RPMI7951 (cell line): ENCODE results near the gene CDCP1. TPM values are rescaled to one million over a fixed set of nuclear protein-coding genes. Genes with fewer than 3 reads are reported as not detected.
"Not testable (repeated sequence)": the region's sequence is repeated elsewhere in the genome, so short reads cannot be mapped to it uniquely, and the experiment has no call there.

Source experiments
- DNase-seq: peaks from one replicate; pipeline ENCODE4 v3.0.0-alpha.2; 2012; ENCODE audit warnings: low read depth
- total RNA-seq: library from RNA; depleted of rRNA; stranded (reverse); fragments of >200 nt; shearing (Covaris generic); gene quantifications from 2 replicates; pipeline ENCODE4 v1.2.3, GENCODE V29; 2014

The CDCP1 gene
- total RNA-seq, 1 experiment from 2014 or later: 78.0 TPM

- DNase-seq: peak; percentile 97
Observed at GRCh38 chr3:45084820-45085816, 61.1 kb downstream of the CDCP1 start.

- peak; percentile 39 for DNase-seq
Observed at GRCh38 chr3:45084361-45084760, 61.8 kb downstream of the CDCP1 start.

DNA sequence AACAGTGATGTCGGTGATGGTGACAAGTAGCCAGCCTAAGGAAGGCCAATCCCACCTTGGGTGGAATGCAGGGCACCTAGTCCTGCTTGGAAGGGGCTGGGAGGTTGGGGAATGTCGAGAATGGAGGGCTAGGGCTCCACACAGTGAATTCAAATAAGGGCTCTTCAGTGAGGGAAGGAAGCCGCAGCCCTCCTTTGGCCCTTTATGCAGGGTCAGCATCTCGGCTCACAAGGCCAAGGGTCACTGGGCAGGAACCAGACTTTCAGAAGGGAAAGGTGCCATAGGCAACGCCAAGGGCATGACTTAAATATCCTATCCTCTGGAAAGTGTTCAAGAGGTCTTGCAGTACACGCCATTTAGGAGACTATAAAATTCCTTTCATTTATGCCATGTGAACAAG is 63.2 kb downstream of the CDCP1 start:
- no peak for DNase-seq

GRCh38 chr3:45082142-45082538 is 64.0 kb downstream of the CDCP1 start:
- peak; percentile 66 for DNase-seq

GRCh38 chr3:45081506-45082141 is 64.6 kb downstream of the CDCP1 start:
- no peak for DNase-seq

DNA sequence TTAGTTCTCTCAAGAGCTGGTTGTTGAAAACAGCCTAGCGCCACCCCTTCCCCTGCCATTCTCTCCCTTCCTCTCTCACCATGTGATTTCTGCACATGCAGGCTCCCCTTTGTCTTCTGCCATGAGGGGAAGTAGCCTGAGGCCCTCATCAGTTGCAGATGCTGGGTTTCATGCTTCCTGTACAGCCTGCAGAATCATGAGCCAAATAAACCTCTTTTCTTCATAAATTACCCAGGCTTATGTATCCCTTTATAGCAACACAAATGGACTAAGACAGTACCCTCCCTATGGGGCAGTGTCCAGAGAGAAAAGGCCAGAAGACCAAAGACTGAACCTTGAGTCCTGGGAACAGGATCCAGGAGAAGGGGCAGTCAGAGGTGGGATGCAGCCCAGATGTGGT is 65.4 kb downstream of the CDCP1 start:
- no peak for DNase-seq

DNA sequence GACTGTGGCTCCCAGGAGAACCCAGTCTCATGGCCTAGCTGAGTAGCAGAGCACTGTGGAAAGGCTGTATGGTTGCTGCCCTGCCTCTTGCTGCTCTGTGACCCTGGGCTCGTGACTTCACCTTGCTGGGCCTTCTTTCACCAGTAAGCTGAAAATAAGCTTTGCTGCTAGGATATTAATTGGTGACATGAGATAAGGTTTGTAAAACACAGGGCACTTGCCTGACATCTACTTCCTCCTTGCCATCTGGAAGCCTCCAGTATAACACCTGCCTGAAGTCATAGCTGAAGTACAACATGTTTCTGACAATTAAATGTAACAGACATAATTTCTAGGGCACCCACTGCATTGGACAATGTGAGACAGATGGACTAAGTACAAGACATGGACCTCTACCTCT is 66.5 kb downstream of the CDCP1 start:
- no peak for DNase-seq

DNA sequence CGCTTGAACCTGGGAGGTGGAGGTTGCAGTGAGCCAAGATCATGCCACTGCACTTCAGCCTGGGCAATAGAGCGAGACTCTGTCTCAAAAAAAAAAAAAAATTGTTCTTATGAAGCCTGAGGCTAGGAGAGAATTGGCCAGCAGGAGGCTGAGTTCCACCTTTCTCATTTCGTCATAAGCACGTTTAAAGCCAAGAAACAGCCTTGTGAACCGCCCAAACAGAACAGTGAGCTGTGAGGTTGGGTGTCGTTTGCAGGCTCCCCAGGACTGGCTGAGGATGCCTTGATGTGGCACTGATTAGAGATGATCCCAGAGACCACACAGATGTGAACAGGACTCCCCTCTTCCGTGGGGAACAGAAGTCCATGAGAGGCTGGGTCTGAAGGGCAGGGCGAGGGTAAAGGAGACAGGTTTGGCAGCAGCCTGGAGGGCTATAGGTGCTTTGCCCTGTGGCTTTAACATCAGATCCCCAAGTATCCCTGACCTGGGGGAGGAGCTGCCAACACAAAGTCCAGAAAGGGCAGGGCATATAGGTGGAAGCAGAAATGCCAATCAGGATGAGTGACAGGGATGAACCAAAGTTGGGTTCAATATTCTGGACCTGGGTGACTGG is 67.2 kb downstream of the CDCP1 start:
- DNase-seq: peak; percentile 47

GRCh38 chr3:45078256-45078655 is 67.9 kb downstream of the CDCP1 start:
- DNase-seq: not testable (repeated sequence)

DNA sequence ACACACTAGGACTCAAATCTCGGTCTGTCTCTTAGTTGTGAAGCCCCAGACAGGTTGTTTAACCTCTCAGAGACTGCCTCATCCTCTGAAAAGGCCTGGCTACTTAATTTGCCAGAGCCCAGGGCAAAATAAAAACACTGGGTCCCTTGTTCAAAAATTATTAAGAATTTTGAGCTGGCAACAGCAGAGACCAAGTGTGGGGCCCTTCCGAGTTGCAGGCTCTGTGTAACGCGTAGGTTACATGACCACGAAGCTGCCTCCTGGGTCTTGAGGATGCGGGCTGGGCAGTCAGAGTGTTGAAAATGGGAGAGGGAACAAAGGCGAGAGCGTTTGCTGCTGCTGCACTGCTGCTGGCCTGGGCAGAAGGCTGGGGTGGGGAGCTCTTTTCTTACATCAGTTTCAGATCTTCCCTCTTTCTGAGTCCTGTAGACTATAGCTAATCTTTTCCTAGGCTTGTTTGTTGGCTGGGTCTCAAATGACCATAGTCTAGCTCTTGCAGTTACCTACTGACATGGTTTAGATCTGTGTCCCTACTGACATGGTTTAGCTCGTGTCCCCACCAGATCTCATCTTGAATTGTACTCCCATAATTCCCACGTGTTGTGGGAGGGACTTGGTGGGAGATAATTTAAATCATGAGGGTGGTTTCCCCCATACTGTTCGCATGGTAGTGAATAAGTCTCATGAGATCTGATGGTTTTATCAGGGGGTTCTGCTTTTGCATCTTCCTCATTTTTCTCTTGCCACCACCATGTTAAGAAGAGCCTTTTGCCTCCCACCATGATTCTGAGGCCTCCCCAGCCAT is 70.2 kb downstream of the CDCP1 start:
- no peak for DNase-seq

- no peak for DNase-seq
Observed at GRCh38 chr3:45071075-45071474, 75.1 kb downstream of the CDCP1 start.

GRCh38 chr3:45067941-45068340 is 78.2 kb downstream of the CDCP1 start:
- DNase-seq: no peak

GRCh38 chr3:45067486-45067885 is 78.7 kb downstream of the CDCP1 start:
- no peak for DNase-seq

GRCh38 chr3:45066109-45066801 is 79.9 kb downstream of the CDCP1 start:
- peak; percentile 75 for DNase-seq

- DNase-seq: no peak
Observed at GRCh38 chr3:45065373-45065720, 80.8 kb downstream of the CDCP1 start.

GRCh38 chr3:45064512-45065372 is 81.4 kb downstream of the CDCP1 start:
- peak; percentile 98 for DNase-seq

- no peak for DNase-seq
Observed at GRCh38 chr3:45062697-45063070, 83.5 kb downstream of the CDCP1 start.

GRCh38 chr3:45060165-45060892 is 85.8 kb downstream of the CDCP1 start:
- no peak for DNase-seq

GRCh38 chr3:45059132-45059531 is 87.0 kb downstream of the CDCP1 start:
- DNase-seq: no peak

- no peak for DNase-seq
Observed at GRCh38 chr3:45057557-45057956, 88.6 kb downstream of the CDCP1 start.
